NCI-H748 treated with DMSO at 0.1 percent for 48 hours (cell line): ENCODE results near the gene TTBK2.
"Not testable (repeated sequence)": the region's sequence is repeated elsewhere in the genome, so short reads cannot be mapped to it uniquely, and the experiment has no call there.

Experiments
- DNase-seq: peaks from one replicate; lab custom pipeline; 2025; lab: John Stamatoyannopoulos, UW

Gene TTBK2

GRCh38 chr15:42920519-42921341 is at the start of gene TTBK2:
TTBK2 (minus strand) TSS chr15:42920778; CDS start chr15:42878617, 42,161 bp downstream.
- DNase-seq, result peak; percentile 94

DNA sequence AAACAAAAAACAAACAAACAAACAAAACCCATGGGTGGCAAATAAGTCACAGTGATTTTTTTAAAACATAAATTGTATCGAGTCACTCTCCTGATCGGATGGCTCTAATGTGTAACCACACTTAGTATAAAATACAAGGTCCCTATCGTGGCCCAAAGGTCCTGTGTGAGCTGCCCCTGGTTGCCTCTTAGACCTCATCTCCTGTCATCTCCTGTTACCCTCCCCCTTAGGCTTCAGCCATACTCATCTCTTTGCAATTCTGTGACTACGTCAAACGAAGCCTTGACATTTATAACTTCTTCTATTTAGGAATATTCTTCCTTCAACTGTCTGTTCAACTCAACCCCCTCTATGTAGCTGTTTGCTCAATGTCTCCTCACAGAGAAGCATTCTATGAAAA is 43.9 kb upstream of the TTBK2 start:
- DNase-seq, result no peak

DNA sequence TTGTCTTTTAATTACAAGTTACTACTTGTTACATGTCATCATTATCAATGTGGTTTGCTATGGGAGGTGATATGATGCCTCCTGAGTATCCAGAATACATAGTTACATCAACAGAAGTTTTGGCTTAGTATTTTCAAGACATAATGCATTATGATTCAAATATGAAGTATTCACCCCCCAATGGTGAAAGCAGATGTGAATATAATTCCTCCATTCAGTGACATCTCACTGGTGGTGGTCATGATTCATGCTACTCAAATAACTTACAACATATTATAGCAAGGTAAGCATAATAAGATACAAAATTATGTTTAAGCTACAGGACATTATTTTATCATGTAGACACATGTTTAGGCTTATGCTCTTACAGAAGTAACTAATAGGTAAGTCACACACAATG is 34.9 kb upstream of the TTBK2 start:
- no peak for DNase-seq

DNA sequence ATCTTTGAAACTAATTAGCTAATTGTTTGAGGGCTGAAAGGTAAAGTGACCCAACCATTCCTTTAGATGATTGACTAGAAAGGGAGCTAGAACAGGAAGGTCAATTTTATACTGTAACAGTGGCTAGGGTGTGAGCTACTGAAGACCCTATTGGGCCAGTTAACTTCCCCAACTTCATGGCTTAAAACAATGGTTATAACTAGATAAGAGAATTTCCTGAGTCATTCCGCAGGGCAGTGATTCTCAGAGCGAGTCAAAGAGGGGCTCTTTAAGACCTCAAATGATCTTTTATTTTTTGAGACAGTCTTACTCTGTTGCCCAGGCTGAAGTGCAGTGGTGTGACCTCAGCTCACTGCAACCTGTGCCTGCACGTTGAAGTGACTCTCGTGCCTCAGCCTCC is 33.7 kb upstream of the TTBK2 start:
- no peak for DNase-seq

DNA sequence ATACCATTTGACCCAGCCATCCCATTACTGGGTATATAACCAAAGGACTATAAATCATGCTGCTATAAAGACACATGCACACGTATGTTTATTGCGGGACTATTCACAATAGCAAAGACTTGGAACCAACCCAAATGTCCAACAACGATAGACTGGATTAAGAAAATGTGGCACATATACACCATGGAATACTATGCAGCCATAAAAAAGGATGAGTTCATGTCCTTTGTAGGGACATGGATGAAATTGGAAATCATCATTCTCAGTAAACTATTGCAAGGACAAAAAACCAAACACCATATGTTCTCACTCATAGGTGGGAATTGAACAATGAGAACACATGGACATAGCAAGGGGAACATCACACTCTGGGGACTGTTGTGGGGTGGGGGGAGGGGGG is 28.3 kb upstream of the TTBK2 start:
- DNase-seq, result not testable (repeated sequence)

GRCh38 chr15:42940527-42940926 is 19.9 kb upstream of the TTBK2 start:
- no peak for DNase-seq

DNA sequence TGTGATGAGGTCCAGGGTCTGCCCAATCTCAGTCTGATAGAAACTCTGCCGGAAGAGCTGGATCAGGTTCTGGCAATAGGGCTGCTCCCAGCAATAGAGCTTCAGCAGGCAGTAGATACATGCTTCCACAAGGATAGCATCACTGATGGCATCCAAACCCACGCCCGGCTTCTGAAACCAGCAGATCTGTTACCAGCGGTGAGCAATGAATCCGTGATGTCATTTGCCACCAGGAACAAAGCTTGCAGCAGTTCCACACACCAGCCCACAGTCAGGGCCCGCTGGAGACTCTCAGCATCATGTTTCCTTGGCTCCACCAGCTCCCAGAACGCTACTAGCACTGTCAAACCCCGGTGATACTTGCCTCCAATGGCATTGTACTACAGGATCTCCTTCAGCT is 19.3 kb upstream of the TTBK2 start:
- DNase-seq, result no peak

DNA sequence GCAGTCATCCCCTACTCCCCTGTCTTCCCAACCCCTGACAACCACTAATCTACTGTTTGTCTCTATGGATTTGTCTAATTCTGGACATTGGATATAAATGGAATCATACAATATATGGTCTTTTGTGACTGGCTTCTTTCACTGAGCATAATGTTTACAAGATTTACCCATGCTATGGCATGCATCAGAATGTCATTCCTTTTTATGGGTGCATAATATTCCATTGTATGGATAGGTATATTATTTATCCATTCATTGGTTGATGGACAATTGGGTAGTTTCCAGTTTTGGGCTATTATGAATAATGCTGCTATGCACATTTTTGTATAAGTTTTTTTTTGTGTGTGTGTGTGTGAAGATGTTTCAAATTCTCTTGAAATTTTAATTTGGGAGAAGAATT is 16.6 kb upstream of the TTBK2 start:
- DNase-seq, result no peak

- no peak for DNase-seq
Observed at GRCh38 chr15:42933886-42934667, 13.5 kb upstream of the TTBK2 start.

DNA sequence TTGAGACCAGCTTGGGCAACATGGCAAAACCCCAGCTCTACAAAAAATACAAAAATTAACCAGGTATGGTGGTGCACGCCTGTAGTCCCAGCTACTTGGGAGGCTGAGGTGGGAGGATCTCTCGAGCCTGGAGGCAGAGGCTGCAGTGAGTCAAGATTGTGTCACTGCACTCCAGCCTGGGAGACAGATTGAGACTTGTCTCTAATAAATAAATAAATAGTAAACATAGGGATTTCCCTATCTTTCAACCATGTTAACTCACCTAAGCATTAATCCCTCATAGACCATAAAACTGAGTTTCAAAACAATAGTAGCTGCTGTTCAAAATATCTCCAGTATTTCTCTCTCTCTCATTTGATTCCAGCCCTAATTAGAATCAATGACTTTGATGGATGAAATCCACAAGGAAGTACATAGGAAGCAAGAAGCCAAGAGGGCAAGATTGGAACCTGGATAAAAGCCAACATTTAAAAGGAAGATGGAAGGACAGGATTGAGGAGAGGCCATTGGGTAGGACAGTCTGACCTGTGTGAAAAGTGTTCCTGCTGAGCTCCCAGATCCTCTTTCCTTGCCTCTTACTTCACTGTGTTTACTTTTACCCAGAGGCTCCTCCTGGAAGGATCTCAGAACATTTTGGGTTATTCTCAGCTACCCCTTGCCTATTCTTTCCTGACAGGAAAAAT is 12.4 kb upstream of the TTBK2 start:
- DNase-seq, result no peak

- DNase-seq, result no peak
Observed at GRCh38 chr15:42931702-42932486, 11.3 kb upstream of the TTBK2 start.

DNA sequence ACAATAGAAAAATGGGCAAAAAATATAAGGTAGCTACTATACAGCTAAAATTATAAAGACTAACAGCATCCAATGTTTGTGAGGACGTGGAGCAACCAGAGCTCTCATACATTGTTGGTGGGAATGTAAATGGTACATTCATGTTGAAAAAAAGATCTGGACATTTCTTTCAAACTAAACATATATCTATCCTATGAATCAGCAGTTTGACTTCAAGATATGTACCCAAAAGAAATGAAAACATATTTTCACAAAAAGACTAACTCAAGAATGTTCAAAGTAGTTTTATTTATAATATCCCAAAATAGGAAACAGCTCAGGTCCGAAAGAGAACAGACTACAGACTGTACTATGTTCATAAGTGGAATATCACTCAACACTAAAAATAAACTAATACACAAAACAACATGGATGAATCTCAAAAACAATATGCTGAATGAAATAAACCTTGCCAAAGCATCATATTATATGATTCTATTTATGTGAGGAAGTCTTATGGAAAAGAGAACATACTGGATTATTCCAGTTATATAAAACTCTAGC is 8.8 kb upstream of the TTBK2 start:
- DNase-seq, result no peak

- peak; percentile 1 for DNase-seq
Observed at GRCh38 chr15:42921342-42921731, 759 bp upstream of the TTBK2 start.

GRCh38 chr15:42919799-42920518 is 619 bp downstream of the TTBK2 start:
- peak; percentile 1 for DNase-seq

- no peak for DNase-seq
Observed at GRCh38 chr15:42919308-42919707, 1.3 kb downstream of the TTBK2 start.

DNA sequence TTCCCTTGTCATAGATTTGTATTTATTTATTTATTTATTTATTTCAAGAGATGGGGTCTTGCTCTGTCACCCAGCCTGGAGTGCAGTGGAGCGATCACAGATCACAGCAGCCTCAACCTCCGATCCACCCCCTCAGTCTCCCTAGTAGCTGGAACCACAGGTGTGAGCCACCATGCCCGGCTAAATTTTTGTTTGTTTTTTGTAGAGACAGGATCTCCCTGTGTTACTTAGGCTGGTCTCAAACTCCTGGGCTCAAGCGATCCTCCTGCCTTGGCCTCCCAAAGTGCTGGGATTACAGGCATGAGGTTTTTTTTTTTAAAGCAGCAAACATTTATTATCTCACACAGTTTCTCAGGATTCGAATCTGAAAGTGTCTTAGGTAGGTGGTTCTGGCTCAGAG is 2.5 kb downstream of the TTBK2 start:
- no peak for DNase-seq

DNA sequence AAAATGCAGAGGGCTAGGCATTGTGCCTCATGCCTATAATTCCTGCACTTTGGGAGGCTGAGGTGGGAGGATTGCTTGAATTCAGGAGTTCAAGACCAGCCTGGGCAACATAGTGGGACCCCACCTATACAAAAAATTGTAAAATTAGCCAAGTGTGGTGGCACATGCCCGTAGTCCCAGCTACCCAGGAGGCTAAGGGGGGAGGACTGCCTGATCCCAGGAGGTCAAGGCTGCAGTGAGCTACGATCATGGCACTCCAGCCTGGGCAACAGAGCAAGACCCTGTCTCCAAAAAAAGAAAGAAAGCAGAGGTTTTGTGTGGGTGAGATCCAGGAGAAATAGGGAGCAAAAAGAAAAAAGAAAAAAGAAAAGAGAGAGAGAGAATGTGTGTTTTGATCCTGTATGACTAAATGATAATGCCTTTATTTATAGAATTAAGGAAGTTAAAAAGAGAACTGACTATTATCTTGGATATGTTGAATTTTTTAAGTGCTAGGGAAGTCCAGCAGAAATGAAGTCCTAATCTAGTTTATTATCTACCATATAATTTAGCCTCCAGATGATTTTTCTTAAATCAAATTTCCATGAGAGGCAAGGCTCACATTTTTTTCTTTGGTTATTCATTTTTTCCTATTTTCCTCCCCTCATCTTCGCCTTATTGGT is 4.8 kb downstream of the TTBK2 start:
- no peak for DNase-seq

GRCh38 chr15:42914728-42915497 is 5.7 kb downstream of the TTBK2 start:
- DNase-seq, result no peak

GRCh38 chr15:42911058-42911592 is 9.5 kb downstream of the TTBK2 start:
- no peak for DNase-seq
